GM19438 (cell line): ENCODE measurements around the gene NPEPPS.

ENCODE experiments used
- ATAC-seq: cut with Tn5 transposase; IDR thresholded peaks from one replicate; pipeline ENCODE4 v1.9.1; 2021; ENCODE audit warnings: low read depth; ENCODE audit not compliant: unreplicated experiment

The NPEPPS gene

GRCh38 chr17:47660064-47660492 lies 129.2 kb downstream of the NPEPPS start:
- ATAC-seq: no peak

- no peak for ATAC-seq
These were observed 133.2 kb downstream of the NPEPPS start for GRCh38 chr17:47663912-47664623.

- ATAC-seq: no peak
These were observed 133.7 kb downstream of the NPEPPS start for GRCh38 chr17:47664624-47664941.

GRCh38 chr17:47665655-47666054 lies 134.7 kb downstream of the NPEPPS start:
- no peak for ATAC-seq

- no peak for ATAC-seq
These were observed 138.2 kb downstream of the NPEPPS start for GRCh38 chr17:47669081-47669480.

GRCh38 chr17:47670064-47670463 lies 139.2 kb downstream of the NPEPPS start:
- ATAC-seq: no peak
